Germinal center (tissue), 1 donor: Measurements from ENCODE around the gene PPHLN1.
A peak's percentile ranks its signal among the peaks of the same experiment; 100 is the strongest.
"Not testable (repeated sequence)": the region's sequence is repeated elsewhere in the genome, so short reads cannot be mapped to it uniquely, and the experiment has no call there.

Experiments used
- DNase-seq: peaks from one replicate; pipeline ENCODE4 v3.0.0; 2012; ENCODE audit warnings: mixed read lengths, low spot score

PPHLN1 gene

DNA sequence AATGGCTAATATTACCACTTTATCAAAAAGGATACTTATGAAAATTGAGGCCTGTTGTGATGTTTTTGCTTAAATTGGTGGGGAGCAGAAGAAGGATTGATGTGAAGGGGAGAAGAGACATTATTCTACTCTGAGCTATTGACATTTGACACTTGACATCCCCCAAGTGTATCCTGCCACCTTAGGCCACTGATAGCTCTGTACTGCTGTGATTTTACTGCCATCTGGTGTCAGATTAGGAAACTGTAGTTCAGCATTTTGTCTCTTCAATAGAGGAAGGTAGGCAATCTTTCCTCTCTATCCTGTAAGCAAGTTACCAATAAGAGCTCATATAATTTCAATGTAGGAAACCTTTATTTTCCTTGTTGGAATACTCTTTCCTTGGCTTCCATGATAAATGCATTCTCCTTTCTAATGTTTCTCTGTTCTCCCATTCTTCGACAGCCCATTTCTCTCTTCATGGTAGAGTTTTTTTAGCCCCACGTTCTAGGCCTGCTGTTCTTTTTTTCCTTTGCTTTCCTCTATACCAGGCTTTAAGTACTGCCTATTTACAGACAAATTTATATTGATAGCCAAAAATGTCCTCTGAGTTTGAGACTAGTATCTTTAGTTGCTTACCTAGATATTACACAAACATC, 46.3 kb downstream of the PPHLN1 start:
- DNase-seq: peak; percentile 52

DNA sequence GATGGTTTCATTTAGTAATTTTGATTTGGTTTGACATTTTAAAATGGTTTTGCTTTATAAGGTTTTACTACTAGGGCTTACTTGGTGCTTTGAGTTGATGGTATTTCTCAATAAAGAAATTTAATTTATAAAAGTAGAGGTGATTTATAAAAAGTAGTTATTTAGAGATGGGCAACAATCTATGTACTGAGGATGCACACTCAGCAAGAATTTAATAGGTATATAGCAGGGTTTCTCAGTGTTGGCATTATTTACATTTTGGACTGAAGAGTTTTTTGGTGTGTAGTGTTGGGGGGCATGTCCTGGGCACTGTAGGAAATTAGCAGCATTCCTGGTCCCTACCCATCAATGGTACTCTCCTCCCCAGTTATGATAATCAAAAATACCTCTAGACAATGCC, 47.7 kb downstream of the PPHLN1 start:
- DNase-seq: no peak

DNA sequence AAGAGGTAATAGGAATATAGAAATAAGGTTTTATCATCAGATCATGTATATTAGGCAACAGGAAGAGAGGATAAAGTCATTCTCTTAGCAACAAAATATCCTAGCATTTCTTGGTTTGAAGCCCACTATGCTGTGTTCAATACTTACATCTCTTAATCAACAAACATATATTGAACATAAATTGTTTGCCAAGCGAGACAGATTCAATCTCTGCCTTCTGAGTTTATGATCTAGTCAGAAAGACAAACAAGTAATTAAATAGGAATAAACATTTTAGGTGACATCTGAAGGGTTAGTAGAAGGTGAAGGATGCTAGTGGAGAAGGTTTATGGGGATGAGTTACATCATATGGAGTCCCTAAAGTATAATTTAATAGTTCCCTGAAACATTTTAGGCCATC, 54.8 kb downstream of the PPHLN1 start:
- DNase-seq: no peak

DNA sequence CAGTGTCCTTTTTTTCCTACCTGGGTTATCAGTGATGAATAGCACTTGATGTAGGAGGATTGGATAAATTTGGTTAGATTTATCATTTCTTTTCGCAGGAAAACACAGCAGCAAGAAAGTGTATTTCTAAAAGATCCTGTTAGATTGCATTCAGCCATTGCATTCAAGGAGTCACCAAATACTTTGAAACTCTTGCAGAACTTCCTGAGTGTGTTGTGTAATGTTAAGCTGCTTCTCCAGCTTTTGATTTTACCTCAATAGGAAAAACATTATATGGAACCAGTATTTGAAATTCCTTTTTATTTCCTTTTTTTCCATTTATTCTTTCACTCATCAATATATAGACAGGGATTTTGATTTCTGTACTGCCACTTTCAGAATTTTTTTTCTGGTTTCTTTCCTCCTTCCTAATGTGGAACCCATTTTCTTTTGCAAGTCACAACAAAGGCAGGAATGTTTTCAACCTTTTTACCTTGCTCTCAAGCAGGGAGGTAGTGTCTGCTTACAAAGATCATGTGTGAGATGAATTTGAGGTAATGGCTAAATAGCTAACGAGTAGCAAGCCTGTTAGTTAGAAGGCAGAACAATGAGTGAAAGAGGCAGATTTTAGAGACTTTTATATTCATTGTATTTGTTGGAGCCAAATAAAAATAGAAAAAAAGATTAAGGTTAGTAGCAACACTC, 56.2 kb downstream of the PPHLN1 start:
- DNase-seq: no peak

DNA sequence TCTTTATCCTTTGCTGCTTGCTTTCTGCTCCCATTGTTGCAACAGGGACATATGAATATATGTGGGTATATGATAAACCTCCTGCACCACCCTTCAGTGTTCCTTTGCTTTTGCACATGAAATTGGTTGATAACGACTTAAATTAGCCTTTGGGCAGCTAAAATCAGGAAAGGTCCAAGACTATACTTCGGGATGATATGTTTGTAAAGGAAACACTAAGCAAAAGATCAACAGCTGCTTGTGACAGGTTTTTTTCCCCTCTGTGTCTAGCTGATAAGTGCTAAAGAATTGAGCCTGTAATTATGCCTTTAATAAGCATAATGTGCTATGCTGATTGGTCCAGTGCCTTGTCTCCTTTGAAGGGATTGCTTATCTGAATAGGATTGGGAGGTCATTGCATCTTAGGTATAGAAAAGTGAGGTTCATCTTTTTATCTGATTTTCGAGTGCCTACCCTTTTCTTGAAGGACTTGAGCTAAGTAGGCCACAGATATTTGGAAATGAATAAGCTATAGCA, 59.4 kb downstream of the PPHLN1 start:
- DNase-seq: no peak

DNA sequence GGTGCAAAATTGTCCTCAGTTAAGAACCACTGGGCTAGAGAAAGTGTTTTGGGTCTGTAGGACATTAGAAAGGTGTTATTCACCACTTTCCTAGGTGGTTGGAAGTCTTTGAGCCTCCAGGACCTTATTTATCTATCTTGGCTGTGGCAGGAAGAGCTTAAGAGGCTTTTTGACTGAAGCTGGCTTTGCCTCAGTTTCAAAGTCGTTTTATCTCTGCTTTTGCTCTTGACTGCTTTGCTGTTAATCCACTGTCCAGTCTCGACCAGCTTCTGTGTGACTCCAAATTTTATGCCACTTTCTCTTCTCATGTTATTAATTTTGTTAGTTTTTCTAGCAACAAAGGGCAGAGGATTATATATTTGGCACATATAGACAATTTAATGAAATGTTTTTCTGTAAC, 60.3 kb downstream of the PPHLN1 start:
- no peak for DNase-seq

DNA sequence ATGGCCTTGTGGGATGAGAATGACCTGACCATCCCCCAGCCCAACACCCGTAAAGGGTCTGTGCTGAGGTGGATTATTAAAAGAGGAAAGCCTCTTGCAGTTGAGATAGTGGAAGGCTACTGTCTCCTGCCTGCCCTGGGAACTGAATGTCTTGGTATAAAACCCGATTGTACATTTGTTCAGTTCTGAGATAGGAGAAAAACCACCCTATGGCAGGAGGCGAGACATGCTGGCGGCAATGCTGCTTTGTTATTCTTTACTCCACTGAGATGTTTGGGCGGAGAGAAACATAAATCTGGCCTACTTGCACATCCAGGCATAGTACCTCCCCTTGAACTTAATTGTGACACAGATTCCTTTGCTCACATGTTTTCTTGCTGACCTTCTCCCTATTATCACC, 62.1 kb downstream of the PPHLN1 start:
- DNase-seq: not testable (repeated sequence)

DNA sequence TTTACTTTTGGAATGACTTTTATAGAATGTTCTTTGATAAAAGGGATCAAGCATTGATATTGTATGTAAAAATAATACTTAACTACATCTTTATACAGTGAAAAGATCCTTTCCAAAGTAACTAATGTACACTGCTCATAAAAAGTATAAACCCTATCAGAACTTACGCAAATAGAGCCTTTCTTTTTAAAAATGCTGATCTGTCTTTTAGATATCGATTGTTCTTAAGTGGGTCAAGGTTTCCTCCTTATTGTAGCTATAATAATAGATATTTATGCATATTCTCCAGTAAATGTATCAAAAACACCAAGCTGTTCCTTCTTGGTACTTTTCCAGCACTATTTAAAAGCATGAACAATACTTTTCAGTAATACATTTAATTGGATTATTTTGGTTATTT, 68.5 kb downstream of the PPHLN1 start:
- no peak for DNase-seq

DNA sequence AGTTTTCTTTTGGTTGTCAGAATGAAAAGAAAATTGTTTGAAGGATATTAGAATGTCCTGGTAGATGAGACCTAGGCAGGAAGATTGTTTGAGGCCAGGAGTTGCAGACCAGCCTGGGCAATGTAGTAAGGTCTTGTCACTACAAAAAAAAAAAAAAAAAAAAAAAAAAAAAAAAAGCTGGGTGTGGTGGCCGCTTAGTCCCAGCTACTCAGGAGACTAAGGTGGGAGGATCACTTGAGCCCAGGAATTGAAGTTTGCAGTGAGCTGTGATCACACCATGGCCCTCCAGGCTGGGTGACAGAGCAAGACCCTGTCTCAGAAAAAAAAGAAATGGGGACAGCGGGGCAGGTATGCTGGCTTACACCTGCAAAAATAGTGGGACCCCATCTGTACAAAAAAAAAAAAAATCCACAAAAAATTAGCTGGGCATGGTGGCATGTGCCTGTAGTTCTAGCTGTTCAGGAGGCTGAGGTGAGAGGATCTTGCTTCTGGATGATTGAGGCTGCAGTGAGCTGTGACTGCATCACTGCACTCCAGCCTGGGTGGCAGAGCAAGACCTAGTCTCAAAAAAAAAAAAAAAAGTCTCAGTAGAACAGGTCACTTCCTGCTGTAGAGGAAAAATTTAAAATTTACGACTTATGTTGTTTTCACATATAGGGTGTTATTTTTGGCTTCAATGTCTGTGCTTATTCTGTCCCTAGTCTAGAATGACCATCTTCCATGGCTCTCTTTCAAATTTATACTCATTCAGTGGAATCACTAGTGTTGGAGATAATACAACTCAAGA, 70.7 kb downstream of the PPHLN1 start:
- no peak for DNase-seq

DNA sequence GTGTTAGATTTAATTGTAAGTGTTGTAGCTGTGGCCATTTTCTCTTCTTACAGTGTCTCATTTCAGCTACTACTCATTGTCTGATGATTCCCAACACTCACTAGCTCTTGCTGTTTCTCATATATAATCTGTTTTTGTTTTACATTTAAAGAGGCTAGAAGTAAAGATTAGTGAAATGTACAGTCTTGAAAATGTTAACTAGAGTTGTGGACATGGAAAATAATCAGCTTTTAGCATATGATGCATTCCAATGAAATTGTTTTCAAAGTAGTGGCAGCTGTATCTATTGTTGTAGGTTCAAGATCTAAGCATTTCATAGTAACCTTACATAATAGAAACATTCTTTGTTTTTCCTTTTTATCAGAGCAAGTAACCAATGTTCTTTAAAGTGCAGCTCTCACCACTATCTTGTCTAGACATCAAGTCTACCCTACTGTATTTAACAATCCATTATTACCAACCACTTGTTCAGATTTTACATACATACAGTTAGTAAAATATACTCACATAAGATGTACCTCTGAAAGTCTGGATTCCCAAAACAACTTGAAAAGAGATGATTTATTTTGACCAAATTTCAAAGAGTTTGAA, 76.9 kb downstream of the PPHLN1 start:
- no peak for DNase-seq

DNA sequence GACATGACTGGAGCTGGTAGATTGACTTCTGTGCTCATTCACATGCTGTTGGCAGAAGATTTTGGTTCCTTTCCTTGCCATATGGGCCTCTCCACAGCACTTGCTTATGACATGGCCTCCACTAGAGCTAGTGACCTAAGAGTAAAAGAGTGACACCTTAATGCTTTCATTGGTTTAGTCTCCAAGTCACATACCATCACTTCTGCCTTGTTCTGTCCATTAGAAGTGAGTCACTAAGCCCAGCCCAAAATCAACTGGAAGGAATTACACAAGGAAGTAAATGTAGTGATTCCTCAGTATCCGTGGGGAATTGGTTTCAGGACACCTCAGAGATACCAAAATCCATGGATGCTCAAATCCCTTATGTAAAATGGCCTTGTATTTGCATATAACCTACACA, 81.3 kb downstream of the PPHLN1 start:
- no peak for DNase-seq

DNA sequence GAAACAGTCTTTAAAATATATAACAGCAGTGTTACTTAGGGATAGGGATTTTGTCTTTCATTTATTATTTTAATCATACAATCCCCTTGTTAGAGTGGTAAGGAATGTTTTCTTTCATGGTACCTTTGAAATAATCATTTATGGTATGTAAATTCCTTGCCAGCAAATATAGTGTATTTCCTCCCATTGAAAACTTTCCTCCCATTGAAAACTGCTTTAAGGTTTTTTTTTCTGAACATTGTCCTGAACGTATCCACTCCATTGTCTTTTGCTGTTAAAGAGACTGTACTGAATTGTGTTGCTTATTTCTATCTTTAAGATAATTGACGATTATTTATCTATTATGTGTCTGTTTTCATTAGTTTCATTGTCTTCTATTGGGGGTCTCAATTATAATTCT, 83.5 kb downstream of the PPHLN1 start:
- DNase-seq: no peak

DNA sequence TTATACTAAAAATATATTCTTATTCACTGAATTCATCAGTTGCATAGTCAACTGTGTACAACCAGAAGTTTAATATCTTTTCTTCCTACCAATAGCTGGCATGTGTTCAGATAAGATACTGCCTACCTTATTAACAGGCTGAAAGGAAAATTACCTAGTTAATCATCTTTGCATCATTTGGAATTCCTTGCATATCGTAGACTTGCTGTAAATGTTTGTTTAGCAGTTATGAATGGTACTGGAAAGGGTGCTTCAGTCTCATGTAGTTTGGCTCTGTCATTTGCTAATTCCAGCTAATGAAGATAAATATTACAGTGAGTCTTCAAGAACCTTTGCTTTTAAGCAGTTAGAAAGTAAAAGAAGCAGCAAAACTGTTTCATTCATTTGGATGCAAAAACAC, 84.4 kb downstream of the PPHLN1 start:
- no peak for DNase-seq

DNA sequence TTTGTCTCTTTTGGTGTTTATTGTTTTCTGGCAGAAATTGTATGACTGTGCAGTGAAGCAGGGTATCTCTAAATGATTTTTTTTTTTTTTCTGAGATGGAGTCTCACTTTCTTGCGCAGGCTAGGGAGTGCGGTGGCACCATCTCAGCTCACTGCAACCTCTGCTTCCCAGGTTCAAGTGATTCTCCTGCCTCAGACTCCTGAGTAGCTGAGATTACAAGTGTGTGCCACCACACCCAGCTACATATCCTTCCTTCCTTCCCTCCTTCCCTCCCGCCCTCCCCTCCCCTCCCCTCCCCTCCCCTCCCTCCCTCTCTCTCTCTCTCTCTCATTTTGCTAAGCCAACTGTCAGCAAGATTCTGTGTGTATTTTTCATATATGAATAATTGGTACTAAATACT, 94.4 kb downstream of the PPHLN1 start:
- DNase-seq: no peak

DNA sequence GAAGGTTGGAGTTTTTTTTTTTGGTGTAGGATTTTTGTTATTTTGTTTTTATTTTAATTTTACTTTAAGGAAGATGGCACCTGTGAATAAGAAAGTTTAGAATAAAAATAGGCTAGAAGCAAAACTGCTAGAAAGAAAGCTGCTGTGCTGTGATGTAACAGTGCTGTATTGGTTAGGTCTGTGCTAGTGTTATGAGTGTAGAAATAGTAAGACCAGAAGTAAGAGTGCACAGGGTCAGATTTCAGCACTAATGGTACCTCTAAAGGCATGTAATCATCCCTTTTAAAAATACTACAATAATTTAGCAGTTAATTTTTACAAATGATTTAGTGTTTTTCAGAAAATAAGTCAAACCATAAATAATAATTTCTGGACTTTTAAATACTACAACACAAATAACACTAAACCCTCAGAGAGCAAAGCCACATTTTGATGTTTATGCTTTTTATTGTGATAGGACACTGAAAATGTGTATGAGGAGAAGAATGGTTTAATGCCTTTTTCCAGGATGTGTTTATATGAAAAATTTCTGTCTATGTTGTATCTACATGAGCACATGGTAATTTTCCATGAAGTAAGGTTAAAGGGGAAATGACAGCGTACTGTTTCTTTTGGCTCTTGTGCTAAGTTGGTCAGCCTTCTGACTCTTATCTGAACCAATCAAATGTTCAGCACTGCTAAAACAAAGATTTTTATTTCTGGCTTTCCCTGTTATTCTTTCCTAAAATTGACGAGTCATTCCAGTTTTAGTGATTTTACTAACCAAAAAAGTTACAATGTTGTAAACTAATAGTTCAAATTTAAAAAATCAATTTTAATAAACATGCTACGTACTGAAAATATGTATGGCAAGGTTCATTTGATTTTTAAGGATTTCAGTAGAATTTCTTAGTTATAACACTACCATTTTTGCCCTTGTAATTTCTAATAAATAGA, 96.1 kb downstream of the PPHLN1 start:
- no peak for DNase-seq

DNA sequence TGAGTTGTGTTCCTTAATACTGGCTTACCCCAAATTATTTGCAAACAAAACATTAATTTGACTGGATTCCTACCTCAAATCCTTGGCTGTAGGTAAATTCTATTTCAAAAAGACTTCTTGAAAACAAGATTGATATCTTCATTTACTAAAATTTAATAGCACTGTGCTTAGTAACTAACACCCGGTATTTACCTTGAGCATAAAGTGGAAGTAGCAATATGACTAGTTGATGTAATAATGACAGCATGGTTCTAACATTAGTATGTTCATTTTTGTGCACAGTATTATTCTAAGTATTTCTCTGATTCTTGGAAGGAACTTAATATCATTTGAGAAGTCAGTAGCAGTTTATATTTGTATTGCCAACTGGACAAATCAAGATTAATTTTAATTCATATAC, 96.8 kb downstream of the PPHLN1 start:
- DNase-seq: no peak

DNA sequence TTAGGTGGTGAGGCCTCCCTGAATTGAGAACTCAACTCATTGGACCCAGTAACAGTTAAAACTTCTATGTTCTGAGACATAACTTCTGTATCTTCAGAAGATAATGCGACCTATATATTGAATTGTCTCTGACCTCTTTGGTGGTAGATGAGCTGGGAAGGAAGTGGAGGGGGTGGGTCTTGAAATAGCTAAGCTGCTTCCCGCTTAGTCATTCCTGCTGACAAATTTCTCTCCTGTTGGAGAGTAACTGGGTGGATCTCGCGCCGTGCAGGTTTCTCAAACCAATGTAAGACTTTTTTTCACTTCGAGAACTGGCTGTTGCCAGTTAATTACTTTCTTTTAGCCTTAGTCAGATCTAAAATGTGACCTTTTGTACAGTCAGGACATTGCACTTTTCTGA, 100.8 kb downstream of the PPHLN1 start:
- no peak for DNase-seq

DNA sequence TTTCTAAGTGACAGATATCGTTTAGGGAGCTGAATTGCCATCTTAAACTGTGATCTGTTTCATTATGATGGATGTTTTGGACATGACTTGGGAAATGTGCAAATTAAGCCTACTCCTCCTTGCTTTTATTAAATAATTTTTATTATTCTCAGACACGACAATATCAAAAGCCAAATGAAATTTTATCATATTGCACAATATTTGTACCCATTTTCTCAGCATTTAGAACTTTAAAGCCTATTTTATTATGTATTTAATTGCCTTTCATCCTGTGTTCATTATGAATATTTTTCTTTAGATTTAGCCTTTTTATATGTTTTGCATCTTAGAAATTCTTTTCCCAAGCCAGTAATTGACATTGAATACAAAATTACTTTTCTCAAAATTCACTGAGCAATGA, 102.9 kb downstream of the PPHLN1 start:
- DNase-seq: no peak

DNA sequence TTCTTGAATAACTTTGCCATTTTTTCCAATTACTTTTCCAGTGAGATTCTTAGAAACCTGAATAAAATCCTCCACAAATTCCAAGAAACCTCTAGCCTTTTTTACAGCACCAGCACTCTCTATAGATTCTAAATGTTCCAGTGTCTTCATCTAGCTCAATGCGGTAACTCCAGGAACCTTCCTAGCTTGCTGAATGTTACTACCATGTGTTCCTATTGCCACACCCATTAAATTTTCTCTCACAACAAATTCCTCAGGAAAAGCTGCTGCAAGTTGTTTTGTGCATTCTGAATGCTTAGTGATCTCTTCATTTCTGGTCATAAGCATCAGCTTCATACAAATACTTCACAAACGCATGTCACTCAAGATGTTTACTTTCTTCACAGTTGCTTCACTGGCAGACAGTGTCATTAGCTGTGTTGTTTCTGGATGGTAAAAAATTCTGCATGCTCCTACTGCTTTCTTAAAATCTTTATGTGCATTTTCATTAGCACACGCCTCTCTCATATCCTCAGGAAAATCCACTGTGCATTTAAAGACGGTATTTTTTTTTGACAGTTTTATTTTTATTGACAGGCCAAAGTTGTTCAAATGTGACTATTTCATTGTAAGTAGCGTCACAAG, 106.7 kb downstream of the PPHLN1 start:
- DNase-seq: no peak

DNA sequence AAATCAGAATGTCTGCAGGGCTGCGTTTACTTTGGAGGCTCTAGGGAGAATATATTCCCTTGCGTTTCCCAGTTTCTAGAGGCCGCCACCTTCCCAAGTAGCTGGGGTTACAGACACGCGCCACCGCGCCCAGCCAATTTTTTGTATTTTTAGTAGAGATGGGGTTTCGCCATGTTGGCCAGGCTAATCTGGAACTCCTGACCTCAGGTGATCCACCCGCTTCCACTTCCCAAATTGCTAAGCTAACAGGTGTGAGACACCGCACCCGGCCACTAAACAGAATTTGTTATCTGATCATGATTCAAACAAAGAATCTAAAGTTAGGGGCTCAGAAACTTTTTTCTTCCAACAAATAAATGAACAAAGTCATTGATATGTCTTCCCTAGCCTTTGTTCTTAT, 114.6 kb downstream of the PPHLN1 start:
- no peak for DNase-seq

DNA sequence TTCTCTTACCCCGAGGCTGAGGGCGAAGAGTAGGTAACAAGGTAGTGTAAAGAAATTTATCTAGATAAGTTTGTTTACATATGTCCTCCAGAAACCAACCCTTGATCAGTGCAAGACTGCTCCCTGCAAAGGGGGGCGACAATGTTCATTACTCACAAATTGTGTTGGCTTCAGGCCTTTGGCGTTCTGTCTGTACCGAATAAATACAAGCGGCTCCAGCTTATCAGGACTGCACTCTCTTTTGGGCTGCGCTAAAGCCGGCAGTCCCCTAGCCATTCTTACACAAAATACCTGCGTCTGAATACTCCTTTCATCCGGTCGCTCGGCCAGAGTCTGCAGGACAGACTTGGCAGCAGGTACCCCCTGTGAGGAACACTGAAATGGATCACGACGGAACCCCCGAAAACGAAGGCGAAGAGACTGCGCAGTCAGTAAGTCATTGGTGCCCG, 116.4 kb downstream of the PPHLN1 start:
- no peak for DNase-seq
